Right cardiac atrium (tissue), 5 donors: Measurements from ENCODE around the gene LRRC7. TPM values are rescaled to one million over a fixed set of nuclear protein-coding genes. Genes with fewer than 3 reads are reported as not detected.
"Not testable (repeated sequence)": the region's sequence is repeated elsewhere in the genome, so short reads cannot be mapped to it uniquely, and the experiment has no call there.

Source experiments
- ATAC-seq, 2 donors: fragments of 200-7000 bp; cut with Tn5 transposase; one replicate each; pipeline versions ENCODE4 v1.8.0 to v1.9.1; 2020; ENCODE audit warnings: moderate library complexity in 2 of 2, mild to moderate bottlenecking in 1 of 2
- DNase-seq, 3 donors: peaks; one replicate each; pipeline ENCODE4 v3.0.0-alpha.2; 2020
- H3K27ac ChIP-seq: one replicate; pipeline ENCODE4 v1.5.1; 2013; ENCODE audit warnings: mild to moderate bottlenecking, low read length, control low read depth, moderate library complexity
- H3K27me3 ChIP-seq: one replicate; pipeline ENCODE4 v1.6.1; 2013; ENCODE audit not compliant: control insufficient read depth, insufficient read depth
- H3K4me1 ChIP-seq: one replicate; pipeline ENCODE4 v1.6.1; 2013; ENCODE audit warnings: low read length; ENCODE audit not compliant: control insufficient read depth, insufficient read depth
- H3K4me3 ChIP-seq: one replicate; pipeline ENCODE4 v1.5.1; 2013; ENCODE audit warnings: low read length, control low read depth
- H3K9me3 ChIP-seq: one replicate; pipeline ENCODE4 v1.6.1; 2013; ENCODE audit warnings: low read length; ENCODE audit not compliant: control insufficient read depth
- WGBS: extraction: QIAGEN DNeasy Blood & Tissue Kit; methylation state at CpG from one replicate; pipeline ENCODE4 v1.1.7; 2013; 5-methylcytosine and 5-hydroxymethylcytosine counted together
- intact Hi-C, 4 donors: fragments of 100-400 bp; cut with DNase I; formaldehyde crosslinking; loops; one replicate each; pipeline versions ENCODE4 v1.11.0 to v1.14.0; 2022 to 2023
- polyA plus RNA-seq: library from polyadenylated mRNA; stranded (reverse); fragments of 200-250 nt; gene quantifications from one replicate; pipeline ENCODE4 v1.2.3, GENCODE V29; 2013
- total RNA-seq, 4 donors: library from RNA; stranded (reverse); fragmentation: NEBNext Ultra II Directional; extraction: Animal tissue kit (Norgen Biotek cat#: 25700); gene quantifications; one replicate each; pipeline ENCODE4 v1.2.1, GENCODE V29; 2021
- donor health status: healthy with polysubstance abuse.
- donor health status: DM: no; HTN: yes; CAD: no.
- donor health status: DM: no; HTN: no; CAD: no.
- donor health status: DM: no; HTN: yes; CAD: no; lungs with severe emphysema.
- donor health status: DM: yes; HTN: yes; CAD: no.

Gene LRRC7
- total and polyA plus RNA-seq, 5 donors, result 0.91 to 6.5 (median 3.4) TPM

DNA sequence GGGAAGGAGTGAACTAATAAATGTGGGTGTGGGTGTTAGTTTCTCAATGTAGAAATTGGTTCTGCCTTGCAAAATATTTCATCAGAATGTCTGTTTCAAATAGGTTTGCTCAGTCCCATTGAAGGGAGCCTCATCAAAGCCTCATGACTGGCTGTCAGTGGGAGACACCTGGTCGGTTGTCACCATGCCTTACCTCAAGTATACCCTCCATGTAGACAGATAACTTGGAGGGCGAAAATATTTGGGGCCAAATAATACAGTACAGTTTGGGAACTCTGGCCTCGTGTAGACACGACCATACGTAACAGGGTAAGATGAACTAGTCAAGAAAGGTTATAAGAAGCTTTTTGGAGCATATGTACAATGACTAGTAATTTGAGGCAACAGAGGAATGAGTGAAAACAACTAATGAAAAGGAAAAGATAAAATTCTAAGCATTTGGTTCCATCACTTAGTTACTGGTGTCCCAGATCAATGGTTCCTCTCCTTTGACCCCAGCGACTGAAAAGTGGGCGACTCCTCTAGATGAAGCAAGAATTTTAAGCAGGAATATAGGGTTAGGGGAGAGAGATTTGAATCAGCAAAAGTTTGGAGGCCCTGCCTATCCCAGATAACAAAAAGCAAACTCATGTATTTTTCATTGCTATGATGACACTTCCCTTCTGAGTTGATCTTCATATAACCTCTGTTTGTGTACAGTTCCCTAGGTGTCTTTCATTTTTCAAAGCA is 473.8 kb downstream of the LRRC7 start:
- H3K4me3 ChIP-seq, result no peak overlapping the region
- H3K27me3 ChIP-seq, result no peaks in the 10 kb centered on the region
- no peaks in the 10 kb centered on the region for H3K4me1 ChIP-seq
- WGBS, result 89% methylated on average over 7 of the region's 7 CpGs
- ATAC-seq (no peak), DNase-seq (no peak)
- no peaks in the 10 kb centered on the region for H3K9me3 ChIP-seq
- H3K27ac ChIP-seq, result no peak overlapping the region
- intact Hi-C loops, result no loop called here

DNA sequence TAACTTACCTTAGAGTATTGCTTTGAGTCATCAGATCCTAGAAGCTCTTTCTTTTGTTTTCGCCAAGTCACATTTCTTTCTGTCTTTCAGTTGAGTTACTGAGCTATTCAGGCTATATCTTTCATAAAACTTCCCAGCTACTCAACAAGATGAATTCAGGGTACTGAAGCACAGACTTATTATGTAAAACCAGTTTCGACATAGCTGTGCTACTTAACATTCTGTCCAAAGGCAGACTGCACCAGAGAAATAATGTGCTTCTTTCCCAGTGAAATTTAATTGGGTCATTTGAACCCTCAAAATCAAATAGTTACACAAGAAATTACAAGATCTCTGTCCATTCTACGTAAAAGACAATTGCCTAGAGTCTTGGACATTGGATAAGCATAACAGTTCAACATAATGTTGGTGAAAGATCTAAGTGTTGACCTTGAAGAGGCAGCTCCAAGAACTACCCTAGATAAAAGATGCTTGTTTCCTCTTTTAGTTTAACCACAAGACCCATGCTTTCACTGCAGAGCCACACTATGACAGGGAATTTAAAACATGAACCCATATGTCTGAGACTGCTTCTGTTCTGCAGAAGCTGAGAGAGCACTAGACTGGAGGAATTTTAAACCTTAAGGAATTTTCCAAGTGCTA is 474.5 kb downstream of the LRRC7 start:
- 59% methylated on average over 3 of the region's 3 CpGs for WGBS
- Histone ChIP-seq H3K27me3 (no peaks in the 10 kb centered on the region), H3K4me3 (no peak overlapping the region), H3K27ac (no peak overlapping the region), H3K9me3 (no peaks in the 10 kb centered on the region), H3K4me1 (no peaks in the 10 kb centered on the region)
- DNase-seq (no peak), ATAC-seq (no peak)
- intact Hi-C loops, result no loop called here

DNA sequence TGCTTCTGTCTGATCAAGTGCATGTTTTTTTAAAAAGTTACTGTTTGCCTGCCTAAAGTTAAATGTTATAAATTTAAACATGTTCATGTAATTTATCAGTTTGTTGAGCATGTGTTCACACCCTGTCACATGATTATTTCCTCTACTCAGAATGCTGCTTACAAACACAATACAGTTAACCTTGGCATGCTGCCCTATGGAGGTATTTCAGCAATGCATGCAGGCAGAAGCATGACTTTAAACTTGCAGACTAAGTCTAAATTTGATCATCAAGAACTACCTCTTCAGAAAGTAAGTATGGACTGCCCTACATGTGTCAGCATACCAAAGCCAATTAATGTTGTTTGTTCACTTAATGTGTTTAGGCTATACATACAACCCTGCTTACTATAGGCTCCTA is 476.1 kb downstream of the LRRC7 start:
- no peak overlapping the region for H3K27ac ChIP-seq
- intact Hi-C loops, result no loop called here
- DNase-seq, result no peak
- no peaks in the 10 kb centered on the region for H3K9me3 ChIP-seq
- H3K4me3 ChIP-seq, result no peak overlapping the region
- H3K4me1 ChIP-seq, result no peaks in the 10 kb centered on the region
- H3K27me3 ChIP-seq, result no peaks in the 10 kb centered on the region
- ATAC-seq, result no peak

DNA sequence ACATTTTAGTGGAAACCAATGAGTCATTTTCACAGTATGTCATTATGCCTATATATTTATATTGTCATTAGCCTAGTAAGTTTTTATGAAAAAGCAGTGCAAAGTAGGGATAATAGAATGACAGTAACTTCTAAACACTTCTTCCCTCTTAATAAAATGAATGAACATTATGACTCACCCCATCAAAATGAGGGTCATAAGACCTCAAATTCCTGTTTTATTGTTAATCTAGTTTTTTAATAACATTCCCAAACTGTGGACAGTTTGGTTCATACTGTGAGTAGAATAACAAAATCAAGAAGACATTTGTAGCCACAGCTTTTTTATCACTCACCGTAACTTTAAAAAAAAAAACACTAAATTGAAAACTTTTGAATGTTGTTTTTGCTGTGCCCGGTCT is 477.1 kb downstream of the LRRC7 start:
- no peak for DNase-seq
- intact Hi-C loops, result no loop called here
- no peak for ATAC-seq
- 62% methylated on average over 2 of the region's 2 CpGs for WGBS
- Histone ChIP-seq H3K9me3 (no peaks in the 10 kb centered on the region), H3K4me3 (no peak overlapping the region), H3K4me1 (no peaks in the 10 kb centered on the region), H3K27ac (no peak overlapping the region), H3K27me3 (no peaks in the 10 kb centered on the region)

DNA sequence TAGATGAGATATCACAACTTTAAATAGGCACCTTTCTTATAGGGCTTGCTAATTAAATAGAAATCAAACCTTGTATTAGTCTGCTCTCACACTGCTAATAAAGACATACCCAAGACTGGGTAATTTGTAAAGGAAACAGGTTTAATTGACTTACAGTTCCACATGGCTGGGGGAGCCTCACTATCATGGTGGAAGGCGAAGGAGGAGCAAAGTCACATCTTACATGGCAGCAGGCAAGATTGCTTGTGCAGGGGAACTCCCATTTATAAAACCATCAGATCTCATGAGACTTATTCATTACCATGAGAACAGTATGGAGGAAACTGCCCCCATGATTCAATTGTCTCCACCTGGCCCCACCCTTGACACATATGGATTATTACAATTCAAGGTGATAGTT is 477.9 kb downstream of the LRRC7 start:
- H3K27ac ChIP-seq, intact Hi-C loops, H3K4me1 ChIP-seq, ATAC-seq, H3K27me3 ChIP-seq, H3K4me3 ChIP-seq, DNase-seq, H3K9me3 ChIP-seq: not testable (repeated sequence)
- WGBS, result 94% methylated on average over 1 of the region's 1 CpG

DNA sequence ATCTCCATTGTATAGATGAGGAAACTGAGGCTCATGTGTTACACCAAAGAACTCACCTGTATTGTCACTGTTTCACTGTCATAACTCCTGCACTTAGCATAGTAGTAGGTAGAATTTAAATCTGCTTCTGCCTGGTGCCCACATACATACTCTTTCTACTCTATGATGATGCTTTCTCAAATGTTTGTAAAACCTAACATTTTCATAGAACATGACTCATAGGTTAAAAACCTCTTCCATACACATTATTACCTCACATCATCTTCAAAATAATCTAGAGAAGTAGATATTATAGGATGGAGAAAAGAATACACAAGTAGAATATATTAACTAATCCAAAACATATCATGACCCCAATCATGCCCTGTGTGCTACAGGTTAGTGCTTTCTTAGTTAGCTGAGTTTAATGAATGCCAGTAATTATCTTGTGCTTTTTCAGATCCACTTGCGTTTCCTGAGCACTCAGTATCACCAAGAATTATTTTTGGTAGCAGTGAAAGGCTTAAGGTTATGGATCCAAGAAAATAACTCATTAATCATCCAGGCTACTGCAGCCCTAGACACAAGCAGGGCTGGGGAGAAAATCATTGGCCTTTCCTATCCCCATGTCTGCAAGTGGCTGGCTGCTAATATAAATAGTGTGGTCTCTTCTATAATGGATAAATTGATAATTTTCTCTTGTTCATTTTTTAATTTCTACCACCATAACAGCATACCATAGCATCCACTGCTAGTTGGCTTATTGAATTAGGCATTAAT is 480.8 kb downstream of the LRRC7 start:
- no peaks in the 10 kb centered on the region for H3K27me3 ChIP-seq
- 18% methylated on average over 1 of the region's 1 CpG for WGBS
- no peaks in the 10 kb centered on the region for H3K4me1 ChIP-seq
- no peak overlapping the region for H3K4me3 ChIP-seq
- H3K27ac ChIP-seq, result no peak overlapping the region
- H3K9me3 ChIP-seq, result no peaks in the 10 kb centered on the region
- ATAC-seq, result no peak
- intact Hi-C loops, result no loop called here
- no peak for DNase-seq

DNA sequence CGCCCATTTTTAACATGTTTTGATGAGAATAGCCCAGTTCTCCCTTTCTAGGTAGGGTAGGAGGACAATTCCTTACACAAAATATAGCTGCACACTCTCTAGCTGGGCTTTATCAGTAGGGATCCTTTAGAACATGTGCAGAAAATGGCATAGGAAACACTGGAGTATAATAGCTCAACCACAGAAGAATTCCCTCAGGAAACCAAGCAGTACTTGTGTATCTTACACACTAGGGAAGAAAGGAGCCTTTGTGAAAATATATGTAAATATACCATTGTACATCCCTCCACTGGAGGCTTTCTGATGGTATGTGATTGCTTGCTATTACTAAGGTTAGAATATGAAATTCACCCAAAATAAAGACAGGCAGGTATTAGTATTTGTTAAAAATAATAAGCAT is 484.2 kb downstream of the LRRC7 start:
- H3K27ac ChIP-seq, result no peak overlapping the region
- H3K27me3 ChIP-seq, result no peaks in the 10 kb centered on the region
- intact Hi-C loops, result no loop called here
- H3K4me3 ChIP-seq, result no peak overlapping the region
- DNase-seq (no peak), ATAC-seq (no peak)
- no peaks in the 10 kb centered on the region for H3K9me3 ChIP-seq
- H3K4me1 ChIP-seq, result no peaks in the 10 kb centered on the region
- 58% methylated on average over 1 of the region's 1 CpG for WGBS

DNA sequence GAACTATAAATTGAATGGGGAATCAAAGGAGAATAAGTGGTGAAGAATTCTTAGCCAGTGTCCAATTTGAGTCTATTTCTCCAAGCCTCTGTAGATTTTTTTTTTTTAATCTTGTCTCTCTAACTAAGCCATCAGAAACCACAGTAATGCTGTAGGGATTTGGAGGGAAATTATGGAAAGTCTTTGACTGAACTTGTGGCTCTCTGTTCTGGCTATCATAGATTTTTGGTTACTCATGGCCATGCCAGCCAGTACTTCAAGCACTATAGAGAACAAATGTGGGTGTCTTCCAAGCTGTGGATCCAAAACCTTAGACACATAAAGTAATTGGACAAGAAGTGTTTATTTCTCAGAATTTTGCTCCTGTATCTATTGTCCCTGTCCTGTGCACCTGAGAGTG is 489.8 kb downstream of the LRRC7 start:
- no peak for ATAC-seq
- intact Hi-C loops, result no loop called here
- no peak overlapping the region for H3K4me3 ChIP-seq
- H3K9me3 ChIP-seq, result no peaks in the 10 kb centered on the region
- H3K27me3 ChIP-seq, result no peaks in the 10 kb centered on the region
- no peak for DNase-seq
- no peaks in the 10 kb centered on the region for H3K4me1 ChIP-seq
- no peak overlapping the region for H3K27ac ChIP-seq

DNA sequence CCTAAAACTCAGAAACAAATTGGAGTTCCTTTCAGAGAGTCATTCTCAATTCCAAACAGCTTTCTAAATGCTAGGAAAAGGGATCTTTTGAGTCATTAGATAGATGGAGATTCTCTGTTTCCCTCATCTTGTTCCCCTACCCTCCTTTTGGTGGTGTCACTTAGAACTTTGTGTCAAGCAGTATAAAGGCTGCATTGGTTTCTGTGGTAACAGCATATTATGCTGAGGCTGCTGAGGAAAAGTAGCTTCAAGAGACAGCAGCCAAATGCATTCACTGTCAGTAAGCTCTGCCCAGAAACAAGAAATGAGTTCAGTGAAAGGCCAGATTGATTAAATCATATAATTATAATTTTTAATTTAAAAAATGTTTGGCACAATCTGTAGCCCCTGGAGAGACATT is 493.5 kb downstream of the LRRC7 start:
- intact Hi-C loops, result no loop called here
- Histone ChIP-seq H3K27ac (no peak overlapping the region), H3K27me3 (no peaks in the 10 kb centered on the region), H3K4me3 (no peak overlapping the region), H3K9me3 (no peaks in the 10 kb centered on the region), H3K4me1 (no peaks in the 10 kb centered on the region)
- no peak for DNase-seq
- ATAC-seq, result no peak

DNA sequence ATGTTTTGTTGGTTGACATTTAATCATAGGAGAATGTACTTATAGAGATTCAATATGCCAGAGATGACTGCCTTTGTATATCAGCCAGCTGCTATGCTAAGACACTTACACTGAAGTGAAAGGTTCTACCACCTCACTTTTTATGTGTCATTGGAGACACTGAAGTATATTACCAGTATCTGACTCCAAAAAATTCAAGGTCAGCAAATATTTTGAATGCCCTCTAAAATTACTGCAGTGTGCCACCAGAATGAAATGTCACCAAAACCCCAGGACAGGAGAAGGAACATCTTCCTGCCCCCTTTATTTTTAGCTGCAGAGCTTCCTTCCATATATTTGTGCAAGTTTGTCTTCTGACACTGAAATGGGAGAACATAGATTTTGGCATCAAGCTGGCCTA is 496.1 kb downstream of the LRRC7 start:
- ATAC-seq (no peak), DNase-seq (no peak)
- H3K4me1 ChIP-seq, result no peaks in the 10 kb centered on the region
- no peaks in the 10 kb centered on the region for H3K9me3 ChIP-seq
- H3K4me3 ChIP-seq, result no peak overlapping the region
- H3K27ac ChIP-seq, result no peak overlapping the region
- no peaks in the 10 kb centered on the region for H3K27me3 ChIP-seq
- intact Hi-C loops, result no loop called here

DNA sequence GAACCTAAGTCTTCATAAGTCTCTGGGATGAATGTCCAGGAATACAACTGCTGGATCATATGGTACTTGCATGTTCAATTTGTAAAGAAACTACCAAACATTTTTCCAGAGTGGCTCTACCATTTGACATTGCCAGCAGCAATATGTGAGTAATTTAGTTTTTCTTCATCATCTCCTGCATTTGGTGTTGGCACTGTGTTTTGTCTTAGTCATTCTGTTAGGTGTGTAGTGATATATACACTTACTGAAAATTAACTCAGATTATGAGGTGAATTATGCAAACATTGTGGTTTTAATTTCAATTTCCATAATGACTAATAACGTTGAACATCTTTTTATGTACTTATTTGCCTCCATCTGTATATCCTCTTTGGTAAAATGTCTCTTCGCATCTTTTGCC is 499.0 kb downstream of the LRRC7 start:
- ATAC-seq, result no peak
- WGBS, result 49% methylated on average over 2 of the region's 2 CpGs
- H3K27ac ChIP-seq, result no peak overlapping the region

More for the DNA sequence above, 499.0 kb downstream of the LRRC7 start:
- Histone ChIP-seq H3K4me3 (no peak overlapping the region), H3K9me3 (no peaks in the 10 kb centered on the region), H3K4me1 (no peaks in the 10 kb centered on the region), H3K27me3 (no peaks in the 10 kb centered on the region)
- intact Hi-C loops, result no loop called here
- DNase-seq, result no peak
